GM18909 (cell line): ENCODE measurements around the gene BRF1.

Source experiments
- ATAC-seq: cut with Tn5 transposase; IDR thresholded peaks from one replicate; pipeline ENCODE4 v1.9.1; 2021; ENCODE audit warnings: mild to moderate bottlenecking; ENCODE audit not compliant: unreplicated experiment, poor library complexity

Gene BRF1

DNA sequence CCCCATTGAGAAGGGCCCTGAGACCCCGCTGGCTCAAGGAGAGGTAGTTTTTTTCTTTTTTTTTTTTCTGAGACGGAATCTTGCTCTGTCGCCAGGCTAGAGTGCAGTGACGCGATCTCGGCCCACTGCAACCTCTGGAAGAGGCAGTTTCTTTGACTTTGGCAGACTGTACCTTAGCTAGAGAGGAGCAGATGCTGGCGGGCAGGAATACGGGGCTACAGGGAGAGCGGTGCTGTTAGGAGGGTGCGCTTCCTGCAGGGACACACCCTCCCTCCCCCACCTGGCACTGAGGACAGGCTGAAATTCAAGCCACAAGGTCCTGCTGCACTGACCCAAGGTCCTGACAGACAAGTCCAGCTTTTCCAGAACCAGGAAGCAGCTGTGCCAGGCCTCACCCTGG lies 87.4 kb downstream of the BRF1 start:
- ATAC-seq = no peak

DNA sequence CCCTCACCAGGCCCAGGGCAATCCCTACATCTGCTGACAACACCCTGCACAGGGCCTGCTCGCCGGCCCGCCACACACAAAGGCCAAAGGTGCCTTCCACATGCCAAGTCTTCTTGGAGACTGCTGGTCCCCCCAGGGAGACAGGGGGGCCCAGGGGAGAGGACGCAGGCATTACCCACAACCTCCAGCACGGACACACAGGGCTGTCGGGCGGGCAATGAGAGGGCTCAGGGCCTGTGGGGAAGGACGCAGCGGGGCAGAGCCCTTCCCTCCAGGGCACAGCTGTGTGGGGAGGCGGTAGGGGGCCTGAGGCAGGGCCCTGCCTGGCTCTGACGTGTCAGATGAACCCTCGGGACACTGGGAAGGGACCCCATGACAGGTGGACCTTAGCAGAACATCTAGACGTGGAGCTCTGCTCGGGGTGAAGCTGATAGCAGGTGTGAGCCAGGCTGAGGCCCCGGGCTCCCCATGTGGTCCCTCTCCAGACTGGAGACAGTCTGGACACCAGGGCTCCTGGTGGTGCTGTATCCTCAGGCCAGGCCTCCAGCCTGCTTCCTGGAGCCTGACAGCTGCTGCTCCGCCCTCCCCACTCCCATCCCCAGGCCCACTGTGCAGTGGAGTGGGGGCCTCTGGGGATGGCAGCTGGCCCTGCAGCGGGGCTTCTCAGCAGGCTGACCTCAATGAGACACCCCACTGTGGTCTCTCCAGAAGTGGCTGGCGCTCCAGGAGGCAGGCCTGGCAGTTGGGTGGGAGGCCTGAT lies 88.1 kb downstream of the BRF1 start:
- no peak for ATAC-seq

DNA sequence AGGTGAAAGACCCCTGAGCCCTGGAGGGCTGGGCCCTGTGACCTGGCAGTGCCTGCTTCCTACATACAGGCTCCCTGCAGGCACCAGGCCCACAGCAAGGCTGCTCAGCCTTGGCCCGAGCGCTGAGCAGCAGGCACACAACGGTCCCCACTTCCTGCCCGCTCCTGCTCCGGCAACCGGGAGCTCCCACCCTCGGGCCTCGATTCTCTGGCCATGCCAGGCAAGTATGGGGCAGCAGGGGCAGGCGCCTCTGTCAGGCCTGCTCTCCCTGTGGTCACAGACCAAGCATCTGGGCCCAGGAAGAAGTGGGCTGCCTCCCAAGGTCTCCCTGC lies 89.1 kb downstream of the BRF1 start:
- ATAC-seq = no peak

DNA sequence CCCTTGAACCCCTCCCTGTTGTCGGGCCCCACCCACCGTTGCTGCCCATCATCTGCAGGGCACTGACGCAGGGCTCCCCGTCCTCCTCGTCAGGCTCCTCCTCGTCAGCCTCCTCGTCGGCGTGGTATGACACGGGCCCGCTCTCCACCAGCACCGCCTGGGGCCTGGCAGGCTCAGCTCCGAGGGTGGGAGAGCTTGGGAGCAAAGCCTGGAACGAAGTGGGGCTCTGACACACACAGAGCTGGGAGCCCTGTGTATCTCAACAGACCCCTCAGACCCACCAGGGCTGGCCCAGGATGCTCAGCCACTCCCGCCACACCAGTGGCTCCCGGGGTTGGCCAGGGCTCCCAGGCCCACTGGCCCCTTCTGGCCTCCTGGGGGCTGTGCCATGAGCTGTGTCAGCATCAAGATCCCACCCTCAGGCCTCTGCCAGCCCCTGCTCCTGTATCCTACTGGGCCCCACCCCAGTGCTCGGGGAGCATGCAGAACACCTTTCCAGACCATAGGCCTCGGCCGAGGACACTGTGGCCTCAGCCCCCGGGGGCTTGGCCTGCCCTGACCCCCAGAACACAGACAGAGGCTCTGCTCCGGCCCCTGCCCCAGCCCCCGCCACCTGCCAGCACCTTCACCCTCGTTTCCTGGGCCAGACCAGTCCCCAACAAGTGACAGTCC lies 89.6 kb downstream of the BRF1 start:
- ATAC-seq = no peak

DNA sequence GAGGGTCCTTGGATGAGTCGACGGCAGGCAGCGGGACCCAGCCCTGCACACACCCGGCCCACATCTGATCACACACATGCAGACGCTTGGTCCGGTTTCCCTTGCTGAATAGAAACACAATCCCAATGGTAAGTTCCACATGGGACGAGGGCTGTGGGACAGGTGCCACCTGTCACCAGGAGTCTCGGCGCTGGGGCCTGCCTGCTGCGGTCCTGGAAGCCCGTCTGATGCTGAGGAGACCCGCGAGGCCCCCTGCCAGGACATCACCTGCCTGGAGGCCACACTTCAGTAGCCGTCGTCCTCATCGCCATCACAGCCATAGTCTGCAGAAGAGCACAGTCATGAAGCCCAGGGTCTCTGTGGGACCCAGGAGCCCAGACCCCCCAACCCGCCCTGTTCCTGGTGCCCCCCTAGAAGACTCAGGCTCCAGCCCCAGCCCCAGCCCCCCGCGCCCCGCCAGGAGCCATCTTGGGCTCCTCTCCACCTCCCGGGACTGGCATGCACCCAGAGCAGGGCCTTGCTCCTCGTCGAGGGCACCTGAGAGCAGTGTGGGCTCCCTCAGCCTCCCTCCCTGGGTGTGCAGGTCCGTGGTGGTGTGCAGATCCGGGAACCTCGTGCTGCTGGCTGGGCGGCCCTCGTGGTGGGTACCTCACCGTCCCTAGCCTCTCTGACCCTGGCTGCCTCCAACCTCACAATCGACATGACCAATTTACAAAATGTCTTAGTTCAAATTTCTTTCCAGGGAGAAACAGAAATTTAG lies 90.4 kb downstream of the BRF1 start:
- no peak for ATAC-seq

DNA sequence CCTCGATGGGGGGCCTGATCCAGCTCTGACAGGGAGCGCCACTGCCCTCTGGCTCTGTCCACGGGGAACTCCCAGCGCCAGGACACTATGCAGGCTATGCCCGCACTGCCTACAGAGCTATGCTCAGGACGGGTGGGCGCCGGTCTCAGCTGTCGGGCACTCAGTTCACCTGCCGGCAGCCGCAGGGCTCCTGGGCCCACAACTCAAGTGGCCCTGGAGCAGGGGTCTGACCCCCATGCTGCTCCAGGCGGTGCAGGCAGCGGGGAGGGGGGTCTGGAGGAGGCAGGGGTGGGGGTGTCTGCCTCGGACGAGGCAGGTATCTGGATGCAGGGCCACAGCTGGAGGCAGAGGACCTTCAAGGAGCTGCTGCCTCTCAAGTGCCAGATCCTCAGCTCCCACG lies 91.2 kb downstream of the BRF1 start:
- ATAC-seq = no peak

DNA sequence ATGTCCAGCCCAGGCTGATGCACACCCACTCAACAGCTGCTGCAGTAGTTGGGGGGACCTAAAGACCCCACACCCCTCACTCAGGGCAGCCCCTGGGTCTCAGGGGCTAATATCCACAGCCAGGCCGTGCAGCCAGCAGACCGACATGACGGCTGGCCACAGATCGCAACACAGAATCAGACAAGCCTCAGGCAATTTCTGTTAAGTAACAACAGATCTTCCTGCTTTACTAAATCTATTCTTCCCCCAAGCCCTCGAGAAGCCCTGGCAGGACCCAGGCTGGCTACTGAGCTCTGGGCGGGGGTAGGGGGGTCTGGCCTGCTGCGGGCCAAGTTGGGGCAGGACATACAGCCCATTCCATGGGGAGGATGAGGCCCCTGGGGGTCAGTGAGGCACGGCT lies 91.7 kb downstream of the BRF1 start:
- ATAC-seq = no peak

DNA sequence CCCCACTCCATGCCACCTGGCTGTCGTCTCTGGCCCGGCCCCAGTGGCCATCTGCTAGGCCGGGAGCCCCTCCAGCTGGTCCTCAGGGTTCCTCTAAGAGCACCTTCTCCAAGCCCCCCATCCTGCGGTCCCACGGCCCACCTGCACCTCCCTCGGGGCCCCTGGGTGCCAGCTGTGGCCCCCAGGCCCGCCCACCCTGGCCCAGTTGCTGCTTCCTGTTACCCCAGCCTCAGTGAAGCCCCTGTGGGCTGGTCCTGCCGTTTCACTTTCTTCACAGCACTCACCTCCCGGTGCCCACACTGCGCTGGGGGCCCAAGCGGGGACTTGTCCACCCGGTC lies 92.1 kb downstream of the BRF1 start:
- ATAC-seq = no peak

DNA sequence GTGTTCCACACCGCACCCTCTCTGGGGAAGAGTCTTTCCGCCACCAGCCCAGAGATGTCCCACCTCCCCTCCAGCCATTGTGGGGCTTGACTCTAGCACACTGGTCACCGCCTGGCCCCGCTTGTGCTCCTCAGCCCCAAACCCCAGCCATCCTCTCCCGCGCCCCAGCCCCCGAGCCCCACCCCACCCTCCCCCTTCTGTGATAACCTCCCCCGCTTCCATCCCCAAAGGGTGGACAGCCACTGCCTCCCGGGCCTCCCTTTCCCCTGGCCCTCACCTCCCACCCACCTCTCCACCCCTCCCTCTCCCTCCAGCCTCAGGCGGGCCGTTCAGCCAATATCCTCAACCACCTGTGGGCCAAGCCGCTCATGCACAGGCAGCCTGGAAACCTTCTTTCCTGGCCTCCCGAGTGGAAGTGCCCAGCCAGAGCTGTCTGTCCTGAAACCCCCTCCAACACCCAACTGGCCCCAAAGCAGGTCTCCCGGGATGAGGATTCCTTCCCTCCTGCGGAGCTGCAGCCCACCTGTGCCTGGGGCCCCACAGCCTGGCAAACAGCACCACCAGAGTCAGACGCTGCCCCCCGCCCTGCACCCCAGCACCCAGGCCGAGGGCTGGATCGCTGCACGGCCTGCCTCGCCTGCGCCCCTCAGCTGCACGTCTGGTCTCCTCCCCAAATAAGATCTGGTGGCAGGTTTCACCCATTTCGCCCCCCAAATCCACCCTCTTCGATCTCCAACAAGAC lies 92.6 kb downstream of the BRF1 start:
- no peak for ATAC-seq

DNA sequence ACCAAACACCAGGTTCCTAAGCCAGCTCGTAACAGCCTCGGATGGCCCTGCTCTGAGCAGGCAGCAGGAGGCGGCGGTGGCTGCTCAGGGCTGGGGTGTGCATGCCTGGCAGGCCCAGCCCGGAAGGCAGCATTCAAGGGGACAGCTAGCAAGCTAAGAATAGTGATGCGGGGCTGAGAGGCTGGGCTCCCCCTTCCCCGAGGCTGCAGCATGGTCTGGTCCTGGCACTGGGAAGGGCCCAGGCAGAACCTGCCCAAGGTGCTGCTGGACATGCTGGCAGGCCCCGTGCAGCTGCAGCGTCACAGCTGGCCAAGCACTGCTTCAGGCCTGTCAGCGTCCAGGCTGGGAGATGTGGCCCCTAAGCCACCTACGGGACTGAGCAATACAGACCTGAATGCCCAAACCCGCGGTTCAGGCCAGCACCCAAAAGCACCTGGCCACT lies 93.3 kb downstream of the BRF1 start:
- ATAC-seq = no peak

DNA sequence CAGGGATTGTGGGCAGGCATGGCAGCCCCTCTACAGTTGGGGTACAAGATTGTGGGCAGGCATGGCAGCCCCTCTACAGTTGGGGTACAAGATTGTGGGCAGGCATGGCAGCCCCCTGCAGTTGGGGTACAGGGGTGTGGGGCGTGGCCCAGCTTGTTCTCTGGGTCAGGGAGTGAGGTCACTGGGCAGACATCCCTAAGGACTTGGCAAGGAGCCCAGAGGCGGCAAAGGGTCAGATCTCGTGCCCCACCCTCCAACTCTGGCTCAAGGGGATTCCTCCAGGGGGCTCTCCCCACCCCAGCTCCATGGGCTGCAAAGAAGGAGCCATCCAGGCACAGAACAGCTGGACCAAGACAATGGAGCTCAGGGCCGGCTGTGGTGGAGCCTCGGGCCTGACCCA lies 93.9 kb downstream of the BRF1 start:
- ATAC-seq = no peak

DNA sequence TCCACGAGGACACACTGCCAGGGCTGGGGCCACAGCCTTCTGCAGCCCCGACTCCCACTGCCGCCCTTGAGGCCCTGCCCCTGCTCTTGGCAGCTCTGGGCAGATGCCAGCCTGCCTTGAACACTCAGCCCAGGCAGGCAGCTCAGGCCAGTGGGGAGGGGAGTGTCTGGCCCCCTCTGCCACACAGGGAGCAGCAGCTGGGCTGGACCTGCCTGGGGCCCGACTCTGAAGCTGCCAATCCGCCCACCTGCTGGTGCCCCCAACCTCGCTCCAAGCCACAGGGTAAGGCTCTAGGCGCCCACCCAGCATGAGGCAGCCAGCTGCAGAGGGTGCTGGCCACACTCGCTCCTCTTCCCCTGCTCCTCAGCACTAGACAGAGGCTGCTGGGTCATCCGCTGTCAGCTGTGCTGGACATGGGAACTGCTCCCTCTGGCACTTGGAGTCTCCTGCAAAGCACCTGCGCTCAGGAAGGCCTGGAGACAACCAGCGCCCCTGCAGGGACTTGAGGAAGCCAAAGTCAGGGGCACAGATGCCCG lies 95.1 kb downstream of the BRF1 start:
- no peak for ATAC-seq

DNA sequence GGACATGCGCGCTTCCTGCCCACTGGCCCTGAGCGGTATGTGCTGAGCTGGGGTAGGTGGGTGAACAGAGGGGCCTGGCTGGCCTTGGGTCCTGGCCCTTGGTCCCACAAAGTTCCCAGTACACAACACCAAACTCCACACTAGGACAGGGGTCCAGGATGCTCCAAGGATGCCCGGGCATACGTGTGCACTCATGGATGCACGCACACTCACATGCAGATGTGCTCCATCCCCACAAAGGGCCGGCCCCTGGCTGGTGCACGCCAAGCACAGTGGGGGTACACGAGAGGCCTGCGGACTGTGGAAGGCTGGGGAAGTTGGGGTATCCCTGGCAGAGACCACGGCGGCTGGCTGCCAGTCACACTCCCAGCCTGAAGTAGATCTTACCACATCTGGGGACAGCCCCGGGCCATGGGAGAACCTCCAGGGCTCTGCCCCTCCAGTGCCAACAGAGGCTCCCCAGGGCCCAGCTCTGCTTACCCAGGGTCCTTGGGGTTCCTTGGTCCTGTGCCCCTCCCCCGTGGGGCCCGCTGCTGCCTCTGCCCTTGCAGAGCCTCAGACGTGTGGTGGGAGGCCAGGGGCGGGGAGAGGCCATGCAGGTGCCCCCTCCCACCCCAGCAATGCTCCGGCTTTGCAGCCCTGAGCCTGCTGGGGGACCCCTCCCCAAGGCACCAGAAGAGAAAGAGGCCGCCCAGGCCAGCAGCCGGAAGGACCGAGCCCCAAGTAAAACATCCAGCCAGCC lies 95.7 kb downstream of the BRF1 start:
- no peak for ATAC-seq

DNA sequence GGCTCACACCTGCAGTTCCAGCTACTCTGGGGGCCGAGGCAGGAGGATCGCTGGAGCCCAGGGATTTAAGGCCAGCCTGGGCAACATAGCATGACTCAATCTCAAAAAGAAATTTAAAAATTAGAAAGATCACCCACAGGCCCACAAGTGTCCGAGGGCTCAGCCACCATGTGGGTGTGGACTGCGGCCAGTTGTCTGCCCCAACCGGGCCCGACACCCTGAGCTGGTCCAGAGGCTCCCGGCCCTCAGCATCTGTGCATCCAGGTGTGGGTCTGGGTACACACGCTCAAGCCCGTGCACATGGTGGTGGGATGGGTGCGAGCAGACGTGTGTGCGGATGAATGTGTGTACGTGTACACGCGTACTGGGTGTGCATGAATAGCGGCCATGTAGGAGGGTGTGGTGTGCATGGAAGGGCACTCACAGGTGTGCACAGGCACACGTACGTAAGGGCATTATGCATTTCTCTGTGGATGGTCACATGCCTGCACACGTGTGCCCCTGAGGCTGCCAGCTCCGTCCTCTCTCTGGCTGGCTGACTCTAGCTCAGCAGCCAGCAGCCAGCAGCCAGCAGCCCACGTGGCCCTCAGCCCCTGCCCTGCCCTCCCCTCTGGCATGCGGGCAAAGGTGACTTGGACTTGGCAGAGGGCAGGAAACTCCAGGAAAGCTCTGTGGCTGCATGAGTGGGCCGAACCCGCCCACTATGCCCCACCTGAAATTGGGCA lies 96.4 kb downstream of the BRF1 start:
- ATAC-seq = no peak

DNA sequence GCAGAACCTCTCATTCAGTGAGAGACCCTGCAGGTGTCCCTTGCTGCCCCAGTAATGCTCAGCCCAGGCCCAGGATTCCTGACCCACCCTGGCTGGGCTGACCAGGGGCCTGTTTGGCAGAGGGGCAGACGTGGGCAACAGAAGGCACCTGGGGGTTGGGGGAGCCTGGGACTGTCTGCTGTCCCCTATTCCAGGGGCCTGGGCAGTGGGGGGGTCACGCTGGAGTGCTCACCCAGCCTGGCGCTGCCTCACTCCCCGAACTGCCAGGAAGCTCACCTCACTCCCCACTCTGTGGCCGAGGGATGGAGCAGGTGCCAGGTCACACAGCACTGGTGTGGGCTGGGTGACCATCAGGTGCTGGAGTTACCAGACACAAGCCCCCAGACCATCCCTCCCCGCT lies 97.1 kb downstream of the BRF1 start:
- ATAC-seq = no peak

DNA sequence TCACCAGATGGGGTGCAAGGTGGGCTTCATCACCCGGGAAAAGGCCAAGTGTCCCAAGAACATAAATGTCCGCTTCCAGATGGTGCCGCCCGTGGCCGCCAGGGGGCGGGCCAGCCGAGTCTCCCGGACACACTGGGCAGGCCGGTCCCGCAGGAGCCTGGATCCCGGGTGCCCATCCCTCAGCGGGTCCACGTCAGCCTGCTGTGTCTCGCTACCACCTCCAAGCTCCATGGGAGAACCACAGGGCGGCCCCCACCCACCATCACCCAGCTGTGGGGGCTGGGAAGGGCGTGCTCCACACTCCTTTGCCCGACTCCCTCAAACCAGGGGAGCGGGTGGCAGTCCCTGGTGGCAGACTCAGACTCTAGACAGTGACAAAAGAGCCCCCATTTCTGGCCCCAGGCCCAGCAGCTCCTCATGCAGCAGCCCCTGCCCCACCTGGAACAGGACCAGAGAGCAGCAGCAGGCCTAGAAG lies 97.7 kb downstream of the BRF1 start:
- ATAC-seq = no peak

DNA sequence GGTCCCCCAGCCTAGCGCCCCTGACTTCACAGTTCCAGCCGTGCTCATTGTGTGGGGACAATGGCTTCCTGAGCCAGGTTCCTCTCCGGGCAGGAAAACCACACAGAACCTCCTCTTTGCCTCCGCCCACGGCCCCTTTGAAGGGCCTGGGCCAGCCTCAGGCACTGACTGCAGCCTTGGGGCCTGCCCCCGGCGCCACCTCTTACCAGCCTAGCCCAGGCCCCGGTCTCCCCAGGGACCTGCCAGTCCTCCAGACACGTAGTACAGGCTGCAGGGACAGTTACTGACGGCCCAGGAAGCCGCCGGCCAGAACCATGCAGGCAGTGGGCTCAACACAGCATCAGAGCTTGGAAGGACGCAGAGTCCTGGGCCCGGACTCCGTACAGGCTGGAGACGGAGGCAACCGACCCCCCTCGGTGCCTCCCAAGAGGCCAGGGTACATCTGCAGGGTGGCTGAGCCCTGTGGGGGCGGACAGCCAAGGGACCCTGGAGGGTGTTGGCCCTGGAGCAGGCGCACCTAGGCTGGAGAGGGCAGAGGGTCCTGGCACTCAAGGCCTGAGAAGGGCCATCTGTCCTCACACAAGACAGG lies 98.8 kb downstream of the BRF1 start:
- no peak for ATAC-seq

DNA sequence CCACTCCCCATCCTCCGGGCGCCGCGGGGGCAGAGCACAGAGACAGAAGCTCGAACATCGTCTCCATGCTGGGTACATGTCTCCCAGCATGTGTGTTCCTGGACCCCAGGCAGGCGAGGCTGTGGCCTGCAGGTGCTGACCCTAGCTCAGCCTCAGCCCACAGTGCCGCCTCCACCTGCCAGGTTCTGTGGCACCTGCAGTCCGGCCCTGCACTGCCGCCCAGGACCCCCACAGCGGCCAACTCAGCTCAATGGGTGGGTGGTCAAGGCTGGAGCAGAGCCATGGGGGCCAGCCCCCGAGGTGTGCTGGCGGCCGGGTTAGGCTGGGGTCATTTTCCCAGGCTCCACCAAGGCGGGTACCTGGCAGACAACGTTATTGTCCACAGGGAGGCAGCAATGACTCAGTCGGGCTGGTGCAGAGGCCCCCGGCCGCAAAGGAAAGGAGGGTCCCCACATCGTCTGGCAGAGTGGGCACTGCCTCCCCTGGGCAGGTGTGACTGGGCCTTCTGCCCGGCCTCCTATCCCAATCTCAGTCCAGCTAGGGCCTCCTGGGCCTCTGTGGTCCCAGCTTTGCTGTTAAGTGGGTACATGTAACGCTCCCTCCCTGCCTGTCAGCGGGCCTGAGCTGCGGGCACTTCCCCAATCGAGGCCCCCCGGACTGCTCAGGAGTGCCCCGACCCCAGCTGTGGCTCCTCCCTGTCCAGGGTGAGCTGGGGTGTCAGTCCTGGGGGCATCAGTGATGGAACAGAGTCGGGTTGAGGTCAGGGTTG lies 99.5 kb downstream of the BRF1 start:
- ATAC-seq = no peak
